NCI-H2227 (cell line): ENCODE results near the gene OR56B4.
"Not testable (repeated sequence)": the region's sequence is repeated elsewhere in the genome, so short reads cannot be mapped to it uniquely, and the experiment has no call there.

Experiments
- DNase-seq: peaks from one replicate; lab custom pipeline; 2025; ENCODE audit not compliant: unreplicated experiment; lab: John Stamatoyannopoulos, UW

OR56B4 gene

DNA sequence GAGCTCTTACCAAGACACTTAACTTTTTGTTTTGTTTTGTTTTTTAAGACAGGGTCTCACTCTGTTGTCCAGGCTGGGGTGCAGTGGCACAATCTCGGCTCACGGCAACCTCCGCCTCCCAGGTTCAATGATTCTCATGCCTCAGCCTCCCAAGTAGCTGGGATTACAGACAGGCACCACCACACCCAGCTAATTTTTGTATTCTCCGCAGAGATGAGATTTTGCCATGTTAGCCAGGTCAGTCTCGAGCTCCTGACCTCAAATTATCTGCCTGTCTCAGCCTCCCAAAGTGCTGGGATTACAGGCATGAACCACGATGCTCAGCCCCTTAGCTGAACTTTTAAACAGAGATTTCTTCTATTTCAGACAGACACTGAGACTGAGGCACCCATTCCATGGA, at the start of gene OR56B4:
Gene OR56B4, plus strand, starts transcription at position 301 of the 400 bp plus-strand sequence. Its CDS starts 95 bp downstream, at position 396.
- DNase-seq, result not testable (repeated sequence)

DNA sequence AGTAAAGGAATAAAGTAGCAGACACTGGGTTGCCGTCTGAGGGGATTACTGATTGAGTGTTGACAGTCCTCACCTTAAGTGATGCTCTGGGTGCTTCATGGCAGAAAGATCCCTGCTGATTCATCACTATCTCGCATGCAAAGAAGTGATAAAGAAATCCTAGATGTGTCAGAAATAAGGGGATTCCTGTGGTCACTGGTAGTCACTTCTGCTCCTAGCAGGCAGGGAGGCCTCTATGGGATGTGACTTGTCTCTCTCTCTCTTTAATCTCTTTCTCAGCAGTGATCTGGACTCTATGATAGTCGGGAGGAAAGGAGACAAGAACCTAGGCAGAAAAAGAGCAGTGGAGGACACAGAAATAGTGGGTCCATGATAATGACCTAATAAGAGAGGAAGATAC, 46.0 kb upstream of the OR56B4 start:
- no peak for DNase-seq

- no peak for DNase-seq
Measured at GRCh38 chr11:6062691-6063358, 44.7 kb upstream of the OR56B4 start.

DNA sequence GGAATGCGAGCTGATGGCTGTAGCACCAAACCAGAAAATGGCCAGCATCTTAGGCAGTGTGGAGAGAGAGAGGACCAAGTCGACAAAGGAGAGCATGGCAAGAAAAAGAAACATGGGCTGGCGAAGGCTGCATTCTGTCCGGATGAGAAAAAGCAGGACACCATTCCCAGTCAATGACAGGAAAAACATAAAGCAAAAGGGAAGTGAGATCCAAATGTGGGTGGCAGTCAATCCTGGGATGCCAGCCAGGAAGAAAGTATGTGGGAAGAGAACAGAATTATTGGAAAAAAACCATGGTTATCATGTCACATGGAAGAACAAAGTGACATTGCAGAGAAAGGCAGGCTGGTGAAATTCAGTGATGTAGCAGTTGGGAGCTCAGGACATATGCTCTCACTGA, 40.0 kb upstream of the OR56B4 start:
- DNase-seq, result no peak

GRCh38 chr11:6076443-6076842, 31.0 kb upstream of the OR56B4 start:
- not testable (repeated sequence) for DNase-seq

DNA sequence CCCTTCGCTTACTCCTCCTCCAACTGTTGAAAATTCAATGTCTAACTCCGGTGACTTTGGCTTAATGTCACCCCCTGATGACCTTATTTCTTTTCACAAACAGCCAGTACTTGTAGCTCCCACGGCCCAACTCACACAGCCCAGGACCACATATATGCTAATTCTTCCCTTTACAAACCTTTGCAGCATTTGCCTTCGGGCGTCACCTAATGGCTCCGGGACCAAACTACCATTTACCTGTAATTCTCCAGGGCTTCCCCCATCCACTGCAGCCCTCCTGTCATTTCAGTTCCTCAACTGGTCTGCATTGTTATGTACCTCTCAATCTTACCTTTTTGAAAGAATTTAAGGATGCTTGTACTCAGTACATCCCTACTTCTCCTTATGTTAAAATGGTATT, 29.8 kb upstream of the OR56B4 start:
- DNase-seq, result no peak

DNA sequence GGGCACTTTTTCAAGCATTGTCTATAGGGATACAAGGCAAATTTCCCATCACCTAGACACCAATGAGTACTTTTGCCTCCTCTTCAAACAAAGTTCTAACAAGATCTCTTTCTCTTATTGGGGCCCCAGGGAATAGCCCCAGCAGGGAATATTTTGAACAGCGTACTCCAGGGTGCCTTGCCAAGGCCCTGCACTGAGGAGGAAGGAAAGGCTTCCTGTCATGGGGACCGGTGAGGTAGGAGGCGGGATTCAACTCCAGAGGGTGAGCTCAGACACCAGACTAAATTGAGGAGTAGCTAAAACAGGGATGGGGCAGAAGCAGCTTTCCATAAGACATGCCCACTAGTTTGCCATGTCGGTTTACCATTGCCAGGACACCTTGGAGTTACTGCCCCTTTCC, 28.0 kb upstream of the OR56B4 start:
- no peak for DNase-seq

DNA sequence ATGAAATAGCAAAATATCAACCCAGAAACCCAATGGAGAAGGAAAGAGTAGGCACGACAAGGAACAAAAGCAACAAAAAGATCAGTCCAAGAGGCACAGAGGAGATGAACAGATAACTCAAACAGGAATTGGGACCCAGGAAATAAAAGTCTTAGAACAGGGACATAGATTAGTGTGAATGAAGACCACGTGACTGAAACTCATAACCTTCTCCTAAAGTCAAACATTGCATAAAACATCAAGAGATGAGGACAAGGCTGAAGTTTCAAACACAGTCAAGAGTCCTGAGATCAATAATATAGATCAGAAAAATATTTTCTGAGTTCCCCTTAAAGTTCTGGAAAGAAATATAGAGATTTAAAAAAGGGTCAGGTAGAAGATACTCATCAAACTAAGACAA, 24.4 kb upstream of the OR56B4 start:
- DNase-seq, result no peak

- no peak for DNase-seq
Measured at GRCh38 chr11:6084587-6084986, 22.9 kb upstream of the OR56B4 start.

DNA sequence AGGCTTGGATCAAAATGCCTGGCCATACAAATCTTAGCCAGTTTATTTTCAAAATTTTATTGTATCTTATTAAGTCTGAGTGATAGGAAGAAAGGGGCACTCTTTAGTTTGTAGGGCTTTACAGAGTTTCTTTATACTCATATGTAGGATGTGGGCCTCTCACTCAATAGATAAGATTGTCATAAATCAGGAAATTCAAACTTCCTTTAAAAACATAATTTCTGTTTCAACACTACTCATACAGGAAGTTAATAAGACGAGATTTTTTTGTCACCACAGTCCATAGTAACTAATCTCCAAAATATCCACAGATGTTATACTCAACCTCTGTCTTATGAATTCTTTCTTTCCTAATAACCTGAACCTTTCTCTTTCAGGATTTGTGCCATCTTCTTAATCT, 13.3 kb upstream of the OR56B4 start:
- no peak for DNase-seq

- no peak for DNase-seq
Measured at GRCh38 chr11:6095798-6096197, 11.7 kb upstream of the OR56B4 start.

- DNase-seq, result no peak
Measured at GRCh38 chr11:6096417-6096816, 11.1 kb upstream of the OR56B4 start.

DNA sequence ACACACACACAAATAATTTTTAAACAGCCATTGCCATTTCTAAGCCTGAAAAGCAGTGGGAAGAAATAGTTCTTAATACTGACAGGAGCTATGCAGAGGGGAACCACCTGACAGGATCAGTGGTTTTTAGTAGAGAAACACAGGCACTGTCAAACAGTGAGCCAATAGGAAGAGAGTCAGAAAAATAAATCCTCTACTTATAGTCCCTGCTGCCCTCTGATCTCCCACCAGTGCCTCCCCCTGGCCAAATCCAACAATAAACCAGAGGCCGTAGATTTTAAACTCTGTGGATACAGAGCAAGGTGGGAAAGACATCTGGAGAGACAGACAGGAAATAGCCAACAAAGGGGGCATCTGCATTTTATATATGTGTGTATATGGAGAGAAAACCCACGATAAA, 7.9 kb upstream of the OR56B4 start:
- no peak for DNase-seq

- DNase-seq, result no peak
Measured at GRCh38 chr11:6110011-6110410, 2.5 kb downstream of the OR56B4 start.

- DNase-seq, result no peak
Measured at GRCh38 chr11:6111673-6112072, 4.2 kb downstream of the OR56B4 start.

- DNase-seq, result no peak
Measured at GRCh38 chr11:6116638-6117037, 9.2 kb downstream of the OR56B4 start.

GRCh38 chr11:6124245-6124644, 16.8 kb downstream of the OR56B4 start:
- DNase-seq, result no peak

DNA sequence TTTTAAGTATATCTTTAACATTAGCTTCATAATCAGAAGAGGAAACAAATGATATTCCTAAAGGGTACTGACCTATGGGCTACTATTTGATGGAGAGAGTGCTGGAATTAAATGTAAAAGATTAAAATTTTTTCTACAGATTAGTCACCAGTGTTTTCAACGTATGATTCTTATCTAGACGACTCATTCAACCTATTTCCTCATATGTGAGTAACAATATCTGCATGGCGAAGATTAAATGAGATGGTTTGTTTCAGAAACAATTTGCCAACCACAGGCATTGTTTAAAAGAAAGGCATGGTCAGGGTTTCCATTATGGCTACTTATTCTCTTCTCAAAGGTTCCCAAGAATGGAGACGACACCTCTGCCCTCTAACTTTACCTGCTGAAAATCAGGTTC, 20.4 kb downstream of the OR56B4 start:
- DNase-seq, result no peak

DNA sequence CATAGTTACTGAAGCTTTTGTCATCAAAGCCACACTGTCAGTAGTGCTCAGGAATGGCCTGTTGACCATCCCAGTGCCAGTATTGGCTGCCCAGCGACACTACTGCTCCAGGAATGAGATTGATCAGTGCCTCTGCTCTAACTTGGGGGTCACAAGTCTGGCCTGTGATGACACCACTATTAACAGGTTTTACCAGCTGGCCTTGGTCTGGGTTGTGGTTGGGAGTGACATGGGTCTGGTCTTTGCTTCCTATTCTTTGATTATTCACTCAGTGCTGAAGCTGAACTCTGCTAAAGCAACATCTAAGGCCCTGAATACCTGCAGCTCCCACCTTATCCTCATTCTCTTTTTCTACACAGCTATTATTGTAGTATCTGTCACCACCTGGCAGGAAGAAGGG, 21.5 kb downstream of the OR56B4 start:
- no peak for DNase-seq

GRCh38 chr11:6129635-6130034, 22.2 kb downstream of the OR56B4 start:
- DNase-seq, result no peak

DNA sequence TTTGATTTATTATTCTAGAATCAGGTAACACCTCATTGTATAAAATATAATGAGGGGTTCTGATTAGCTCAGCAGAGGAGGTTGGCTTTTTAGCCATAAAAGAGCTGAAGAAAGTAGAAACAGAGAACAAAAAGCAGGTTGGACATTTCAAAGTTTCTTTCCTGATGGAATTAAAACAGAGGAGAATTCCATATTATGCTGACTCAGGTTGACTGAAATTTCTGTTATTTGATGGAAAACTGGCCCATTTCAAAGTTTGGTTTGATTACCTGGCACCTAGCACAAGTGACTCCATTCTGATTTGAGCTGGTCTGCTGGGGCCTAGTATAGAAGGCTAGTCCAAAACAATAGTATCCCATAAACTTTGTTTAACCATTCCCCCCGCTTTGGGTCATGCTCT, 24.9 kb downstream of the OR56B4 start:
- DNase-seq, result no peak

- not testable (repeated sequence) for DNase-seq
Measured at GRCh38 chr11:6135936-6136335, 28.5 kb downstream of the OR56B4 start.

DNA sequence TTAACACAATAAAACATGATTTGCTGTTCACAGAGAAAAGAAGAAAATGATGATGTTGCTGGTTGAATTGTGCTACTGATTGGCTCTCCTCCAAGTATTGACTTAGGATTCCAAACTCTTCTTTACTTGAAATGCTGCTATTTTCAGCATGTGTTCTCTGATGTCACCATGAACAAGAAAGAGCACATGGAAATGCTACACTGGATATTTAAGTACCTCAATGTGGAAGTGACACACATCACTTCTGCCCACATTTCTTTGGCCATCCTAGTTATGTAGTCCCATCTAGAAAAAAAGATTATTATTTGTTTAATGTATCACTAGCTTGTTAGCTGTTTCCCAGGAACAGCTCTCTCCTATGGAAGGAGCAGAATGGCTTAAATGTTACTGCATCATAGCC, 35.5 kb downstream of the OR56B4 start:
- no peak for DNase-seq
